Panc1 (cell line): ENCODE measurements around the gene PRKG1. TPM values are rescaled to one million over a fixed set of nuclear protein-coding genes. Genes with fewer than 3 reads are reported as not detected.

Experiments
- ATAC-seq: fragments of 200-7000 bp; cut with Tn5 transposase; 2 replicates; pipeline ENCODE4 v1.9.1; 2020; ENCODE audit warnings: mild to moderate bottlenecking, moderate library complexity
- BruUV-seq: library from RNA; stranded (reverse); fragments of 400-500 nt; replicated peaks from 2 replicates; lab custom pipeline; 2021; lab: Mats Ljungman, UMichigan
- CTCF ChIA-PET: fragments of 300-600 bp; sonication (Branson Sonifier 250); formaldehyde crosslinking; loops from one replicate; lab custom pipeline; 2022; ENCODE audit warnings: antibody characterized with exemption; lab: Charles Lee
- POLR2A ChIA-PET: fragments of 300-600 bp; sonication (Branson Sonifier 250); formaldehyde crosslinking; loops from one replicate; lab custom pipeline; 2022; ENCODE audit warnings: antibody characterized with exemption; lab: Charles Lee
- DNase-seq: peaks from one replicate; pipeline ENCODE4 v3.0.0-alpha.2; 2010; ENCODE audit warnings: low read depth, low spot score
- H3K27ac ChIP-seq: 2 replicates; pipeline ENCODE4 v1.5.1; 2011; ENCODE audit warnings: mild to moderate bottlenecking, low read length, inconsistent platforms
- H3K27me3 ChIP-seq: fragments of 200-500 bp; sonication (Bioruptor generic); 2 replicates; pipeline ENCODE4 v1.6.0; 2014; ENCODE audit warnings: low read length, inconsistent platforms; ENCODE audit not compliant: control insufficient read depth, insufficient read depth
- H3K36me3 ChIP-seq: fragments of 200-500 bp; sonication (Bioruptor generic); 2 replicates; pipeline ENCODE4 v1.5.1; 2014; ENCODE audit warnings: inconsistent platforms, mild to moderate bottlenecking, low read length, moderate library complexity; ENCODE audit not compliant: control insufficient read depth, insufficient read depth
- H3K4me1 ChIP-seq: 2 replicates; pipeline ENCODE4 v1.5.1; 2011; ENCODE audit warnings: inconsistent platforms, mild to moderate bottlenecking, low read length, moderate library complexity; ENCODE audit not compliant: control insufficient read depth, insufficient read depth
- H3K4me3 ChIP-seq, 2 experiments: 2 replicates each; pipeline ENCODE4 v1.5.1; 2011 to 2012; ENCODE audit warnings: low read depth in 2 of 2, low read length in 2 of 2, mild to moderate bottlenecking in 2 of 2, inconsistent platforms in 1 of 2, moderate library complexity in 1 of 2
- H3K9me3 ChIP-seq: fragments of 200-500 bp; sonication (Bioruptor generic); 2 replicates; pipeline ENCODE4 v1.5.1; 2014; ENCODE audit warnings: low read depth, mild to moderate bottlenecking, inconsistent platforms, low read length, moderate library complexity; ENCODE audit not compliant: control insufficient read depth, insufficient read depth
- POLR2AphosphoS5 ChIP-seq: IDR thresholded peaks from 2 replicates; pipeline ENCODE4 v1.6.1; 2012; ENCODE audit warnings: mild to moderate bottlenecking, low read depth, low read length, moderate library complexity
- SIN3A ChIP-seq: IDR thresholded peaks from 2 replicates; pipeline ENCODE4 v1.6.1; 2012; ENCODE audit warnings: low read depth, mild to moderate bottlenecking, low read length, moderate library complexity, borderline replicate concordance; ENCODE audit not compliant: insufficient read depth
- TCF7L2 ChIP-seq: IDR thresholded peaks from 2 replicates; pipeline ENCODE4 v1.6.1; 2011; ENCODE audit warnings: mild to moderate bottlenecking, low read depth, low read length, inconsistent platforms
- in situ Hi-C: cut with HindIII; loops from 2 replicates; pipeline ENCODE4 v1.10.0; 2016; ENCODE audit warnings: low sequenced_read_pairs, low pct_unique_long_range_greater_than_20kb
- intact Hi-C: fragments of 100-400 bp; cut with micrococcal nuclease; formaldehyde crosslinking; loops from one replicate; pipeline ENCODE4 v1.10.0; 2022; ENCODE audit not compliant: unreplicated experiment
- total RNA-seq: library from RNA; stranded (reverse); gene quantifications from one replicate; pipeline ENCODE4 v1.2.1, GENCODE V29; 2021; ENCODE audit not compliant: unreplicated experiment
- TF ChIP-seq, protein P1 (sequence below): fragments of 450-650 bp; IDR thresholded peaks from 2 replicates; pipeline ENCODE4 v1.5.1; 2017; ENCODE audit warnings: mild to moderate bottlenecking
- TF ChIP-seq, protein P2 (sequence below), 2 experiments: IDR thresholded peaks; 2 replicates each; pipeline ENCODE4 v1.6.1; 2011 to 2012; ENCODE audit warnings: low read depth in 2 of 2, control low read depth in 1 of 2, low read length in 1 of 2, mild to moderate bottlenecking in 1 of 2, moderate library complexity in 1 of 2; ENCODE audit not compliant: insufficient read depth in 1 of 2

Gene PRKG1
- total RNA-seq, 1 experiment from 2014 or later, result 0.92 TPM

DNA sequence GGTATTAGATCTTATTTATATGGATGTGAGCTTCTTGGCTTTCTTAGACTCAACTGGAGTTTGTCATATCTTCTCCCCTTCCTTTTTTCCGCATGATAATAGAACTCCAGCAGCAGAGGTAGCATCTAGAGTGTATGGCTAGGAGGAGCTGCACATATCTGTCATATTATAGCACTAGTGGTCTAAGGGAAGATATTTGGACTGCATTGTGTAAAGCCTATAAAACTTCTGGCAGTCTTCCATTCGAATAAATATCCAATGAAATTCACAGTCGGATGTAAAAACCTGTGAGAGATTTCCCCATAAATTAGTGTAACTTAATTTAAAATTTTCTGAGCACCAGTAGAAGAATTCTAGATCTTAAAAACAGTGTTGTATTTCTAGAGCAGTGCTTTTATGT, 123.9 kb downstream of the PRKG1 start:
- in situ Hi-C loops (no loop called here), intact Hi-C loops (no loop called here)
- no peak overlapping the region for H3K27ac ChIP-seq
- DNase-seq, result no peak
- TF ChIP-seq POLR2AphosphoS5 (no peak), SIN3A (no peak)
- BruUV-seq, result no TSS peak
- no peaks in the 10 kb centered on the region for H3K36me3 ChIP-seq
- no peaks in the 10 kb centered on the region for H3K27me3 ChIP-seq
- ChIA-PET CTCF (no interaction called here), POLR2A (no interaction called here)
- ATAC-seq, result no peak
- no peak overlapping the region for H3K4me3 ChIP-seq
- no peaks in the 10 kb centered on the region for H3K9me3 ChIP-seq
- H3K4me1 ChIP-seq, result no peaks in the 10 kb centered on the region

DNA sequence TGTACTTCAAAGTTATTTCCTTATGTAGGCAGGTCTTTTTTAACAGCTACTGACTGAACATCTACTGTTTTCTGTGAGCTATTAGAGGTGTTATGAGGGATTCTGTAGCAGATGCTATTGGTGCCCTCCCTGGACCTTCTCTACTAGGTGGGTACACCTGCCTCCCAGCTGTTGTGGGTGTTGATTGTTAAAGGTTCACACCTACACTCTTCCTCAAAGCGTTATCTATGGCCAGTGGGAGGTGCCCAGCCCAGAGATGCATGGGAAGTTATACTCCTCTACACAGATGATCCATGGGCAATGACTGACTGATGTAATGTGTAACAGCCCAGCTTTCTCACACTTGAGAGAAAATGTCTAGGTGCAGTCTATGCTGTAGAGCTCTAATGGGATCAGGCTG, 127.7 kb downstream of the PRKG1 start:
- Histone ChIP-seq H3K36me3 (no peaks in the 10 kb centered on the region), H3K27me3 (no peaks in the 10 kb centered on the region), H3K9me3 (no peaks in the 10 kb centered on the region), H3K27ac (no peak overlapping the region), H3K4me1 (no peaks in the 10 kb centered on the region), H3K4me3 (no peak overlapping the region)
- intact Hi-C loops, result no loop called here
- TF ChIP-seq POLR2AphosphoS5, result no peak
- TF ChIP-seq, protein P1, sequence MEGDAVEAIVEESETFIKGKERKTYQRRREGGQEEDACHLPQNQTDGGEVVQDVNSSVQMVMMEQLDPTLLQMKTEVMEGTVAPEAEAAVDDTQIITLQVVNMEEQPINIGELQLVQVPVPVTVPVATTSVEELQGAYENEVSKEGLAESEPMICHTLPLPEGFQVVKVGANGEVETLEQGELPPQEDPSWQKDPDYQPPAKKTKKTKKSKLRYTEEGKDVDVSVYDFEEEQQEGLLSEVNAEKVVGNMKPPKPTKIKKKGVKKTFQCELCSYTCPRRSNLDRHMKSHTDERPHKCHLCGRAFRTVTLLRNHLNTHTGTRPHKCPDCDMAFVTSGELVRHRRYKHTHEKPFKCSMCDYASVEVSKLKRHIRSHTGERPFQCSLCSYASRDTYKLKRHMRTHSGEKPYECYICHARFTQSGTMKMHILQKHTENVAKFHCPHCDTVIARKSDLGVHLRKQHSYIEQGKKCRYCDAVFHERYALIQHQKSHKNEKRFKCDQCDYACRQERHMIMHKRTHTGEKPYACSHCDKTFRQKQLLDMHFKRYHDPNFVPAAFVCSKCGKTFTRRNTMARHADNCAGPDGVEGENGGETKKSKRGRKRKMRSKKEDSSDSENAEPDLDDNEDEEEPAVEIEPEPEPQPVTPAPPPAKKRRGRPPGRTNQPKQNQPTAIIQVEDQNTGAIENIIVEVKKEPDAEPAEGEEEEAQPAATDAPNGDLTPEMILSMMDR, result no peak
- TF ChIP-seq, protein P2, sequence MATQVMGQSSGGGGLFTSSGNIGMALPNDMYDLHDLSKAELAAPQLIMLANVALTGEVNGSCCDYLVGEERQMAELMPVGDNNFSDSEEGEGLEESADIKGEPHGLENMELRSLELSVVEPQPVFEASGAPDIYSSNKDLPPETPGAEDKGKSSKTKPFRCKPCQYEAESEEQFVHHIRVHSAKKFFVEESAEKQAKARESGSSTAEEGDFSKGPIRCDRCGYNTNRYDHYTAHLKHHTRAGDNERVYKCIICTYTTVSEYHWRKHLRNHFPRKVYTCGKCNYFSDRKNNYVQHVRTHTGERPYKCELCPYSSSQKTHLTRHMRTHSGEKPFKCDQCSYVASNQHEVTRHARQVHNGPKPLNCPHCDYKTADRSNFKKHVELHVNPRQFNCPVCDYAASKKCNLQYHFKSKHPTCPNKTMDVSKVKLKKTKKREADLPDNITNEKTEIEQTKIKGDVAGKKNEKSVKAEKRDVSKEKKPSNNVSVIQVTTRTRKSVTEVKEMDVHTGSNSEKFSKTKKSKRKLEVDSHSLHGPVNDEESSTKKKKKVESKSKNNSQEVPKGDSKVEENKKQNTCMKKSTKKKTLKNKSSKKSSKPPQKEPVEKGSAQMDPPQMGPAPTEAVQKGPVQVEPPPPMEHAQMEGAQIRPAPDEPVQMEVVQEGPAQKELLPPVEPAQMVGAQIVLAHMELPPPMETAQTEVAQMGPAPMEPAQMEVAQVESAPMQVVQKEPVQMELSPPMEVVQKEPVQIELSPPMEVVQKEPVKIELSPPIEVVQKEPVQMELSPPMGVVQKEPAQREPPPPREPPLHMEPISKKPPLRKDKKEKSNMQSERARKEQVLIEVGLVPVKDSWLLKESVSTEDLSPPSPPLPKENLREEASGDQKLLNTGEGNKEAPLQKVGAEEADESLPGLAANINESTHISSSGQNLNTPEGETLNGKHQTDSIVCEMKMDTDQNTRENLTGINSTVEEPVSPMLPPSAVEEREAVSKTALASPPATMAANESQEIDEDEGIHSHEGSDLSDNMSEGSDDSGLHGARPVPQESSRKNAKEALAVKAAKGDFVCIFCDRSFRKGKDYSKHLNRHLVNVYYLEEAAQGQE (IDR thresholded peaks at IDR 0.05; ENCODE audit: insufficient read depth in 1 of 2, low read depth in 2 of 2, low read length in 1 of 2), result no peak
- TF ChIP-seq SIN3A, result no peak
- TF ChIP-seq TCF7L2, result no peak
- POLR2A ChIA-PET, result no interaction called here
- ATAC-seq (no peak), DNase-seq (no peak)
- BruUV-seq, result no TSS peak
- CTCF ChIA-PET, result no interaction called here
- in situ Hi-C loops, result no loop called here

DNA sequence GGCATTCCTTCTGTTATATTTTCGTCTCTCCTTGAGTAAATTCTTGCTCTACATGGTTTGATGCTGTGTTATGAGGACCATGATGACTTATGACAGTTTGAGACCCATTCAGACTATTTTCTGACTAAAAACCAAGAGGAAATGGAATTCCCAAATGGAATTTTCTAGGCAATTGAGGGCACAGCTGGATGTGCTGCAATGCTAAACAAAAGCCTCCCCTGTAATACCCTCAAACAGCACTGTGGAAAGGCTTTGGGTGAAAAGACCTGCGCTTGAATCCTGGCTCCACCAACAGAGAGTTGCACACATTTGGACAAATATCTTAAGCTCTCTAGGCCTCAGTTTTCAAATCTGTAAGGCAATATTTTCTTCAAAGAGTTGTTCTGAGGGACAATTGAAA, 129.1 kb downstream of the PRKG1 start:
- Histone ChIP-seq H3K4me3 (no peak overlapping the region), H3K4me1 (no peaks in the 10 kb centered on the region), H3K27me3 (no peaks in the 10 kb centered on the region), H3K9me3 (no peaks in the 10 kb centered on the region), H3K27ac (no peak overlapping the region), H3K36me3 (no peaks in the 10 kb centered on the region)
- ChIA-PET CTCF (no interaction called here), POLR2A (no interaction called here)
- no TSS peak for BruUV-seq
- intact Hi-C loops (no loop called here), in situ Hi-C loops (no loop called here)
- DNase-seq (no peak), ATAC-seq (no peak)
- TF ChIP-seq TCF7L2 (no peak), SIN3A (no peak), POLR2AphosphoS5 (no peak)
- TF ChIP-seq, protein P1, result no peak
- TF ChIP-seq, protein P2 (IDR thresholded peaks at IDR 0.05; ENCODE audit: insufficient read depth in 1 of 2, low read depth in 2 of 2, low read length in 1 of 2), result no peak
